H54 (cell line): ENCODE measurements around the gene GALNT17.

ENCODE experiments used
- DNase-seq: peaks from one replicate; pipeline ENCODE4 v3.0.0; 2011; ENCODE audit warnings: low spot score, mixed read lengths; ENCODE audit not compliant: insufficient read length
- FAIRE-seq: peaks from 3 replicates; lab custom pipeline; 2011; peaks lifted over from hg19 to GRCh38; lab: Jason Lieb, UNC
- POLR2A ChIP-seq: IDR thresholded peaks from 2 replicates; pipeline ENCODE4 v1.6.1; 2011; ENCODE audit warnings: low read depth, mild to moderate bottlenecking, low read length

Gene GALNT17

DNA sequence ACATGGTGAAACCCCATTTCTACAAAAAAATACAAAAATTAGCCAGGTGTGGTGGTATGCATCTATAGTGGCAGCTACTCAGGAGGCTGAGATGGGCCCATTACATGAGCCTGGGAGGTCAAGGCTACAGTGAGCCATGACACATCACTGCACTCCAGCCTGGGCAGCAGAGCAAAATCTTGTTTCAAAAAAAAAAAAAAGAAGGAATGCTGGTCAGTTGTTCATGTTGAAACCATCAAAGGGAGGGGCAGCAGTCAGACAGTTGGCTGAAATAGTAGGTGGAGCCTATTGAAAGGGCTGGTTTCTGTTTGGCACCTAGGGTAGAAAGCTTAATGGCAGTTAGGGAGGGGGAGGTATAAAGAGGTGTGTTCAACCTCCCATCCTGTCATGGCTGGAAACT lies 323.0 kb downstream of the GALNT17 start:
- no peak for TF ChIP-seq POLR2A
- DNase-seq (no peak), FAIRE-seq (no peak)

GRCh38 chr7:71457021-71457420 lies 325.1 kb downstream of the GALNT17 start:
- FAIRE-seq, result no peak
- no peak for TF ChIP-seq POLR2A
- no peak for DNase-seq

- FAIRE-seq, result no peak
- DNase-seq, result no peak
- no peak for TF ChIP-seq POLR2A
These were observed 326.1 kb downstream of the GALNT17 start for GRCh38 chr7:71457846-71458590.

- FAIRE-seq, result no peak
- no peak for TF ChIP-seq POLR2A
- no peak for DNase-seq
These were observed 327.2 kb downstream of the GALNT17 start for GRCh38 chr7:71459132-71459531.

GRCh38 chr7:71461572-71461971 lies 329.6 kb downstream of the GALNT17 start:
- no peak for FAIRE-seq
- no peak for TF ChIP-seq POLR2A
- no peak for DNase-seq

GRCh38 chr7:71465741-71466189 lies 333.8 kb downstream of the GALNT17 start:
- FAIRE-seq, result no peak
- DNase-seq, result no peak

DNA sequence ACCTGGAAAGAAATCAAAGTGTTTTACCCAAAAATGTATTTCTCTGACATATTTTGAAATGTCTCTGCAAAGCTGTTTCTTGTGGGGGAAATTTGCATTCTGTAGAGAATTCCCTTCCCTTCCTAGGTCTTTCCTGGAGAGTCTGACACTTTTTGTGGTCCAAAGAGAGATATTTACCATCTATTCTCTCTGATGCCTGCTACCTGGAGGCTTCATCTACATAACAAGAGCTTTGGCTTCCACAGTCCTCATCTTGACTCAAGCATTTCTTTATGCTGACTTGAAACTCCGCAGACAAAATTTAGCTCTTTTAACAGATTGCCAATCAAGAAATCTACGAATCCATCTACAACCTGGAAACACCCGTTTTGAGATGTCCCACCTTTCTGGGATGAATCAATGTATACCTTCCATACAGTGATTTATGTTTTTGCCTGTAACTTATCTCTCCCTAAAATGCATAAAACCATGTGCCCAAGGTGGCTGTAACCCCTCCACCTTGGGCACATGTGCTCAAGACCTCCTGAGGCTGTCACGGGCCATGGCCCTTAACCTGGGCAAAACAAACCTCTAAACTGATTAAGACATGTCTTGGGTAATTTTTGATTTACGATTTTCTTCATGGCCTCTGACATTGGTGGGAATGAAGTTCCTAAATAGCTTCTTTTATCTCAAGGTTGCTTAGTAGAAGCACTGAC lies 334.7 kb downstream of the GALNT17 start:
- TF ChIP-seq POLR2A, result no peak
- DNase-seq (no peak), FAIRE-seq (no peak)

More at GRCh38 chr7:71465741-71466189, 333.8 kb downstream of the GALNT17 start:
- no peak for TF ChIP-seq POLR2A

DNA sequence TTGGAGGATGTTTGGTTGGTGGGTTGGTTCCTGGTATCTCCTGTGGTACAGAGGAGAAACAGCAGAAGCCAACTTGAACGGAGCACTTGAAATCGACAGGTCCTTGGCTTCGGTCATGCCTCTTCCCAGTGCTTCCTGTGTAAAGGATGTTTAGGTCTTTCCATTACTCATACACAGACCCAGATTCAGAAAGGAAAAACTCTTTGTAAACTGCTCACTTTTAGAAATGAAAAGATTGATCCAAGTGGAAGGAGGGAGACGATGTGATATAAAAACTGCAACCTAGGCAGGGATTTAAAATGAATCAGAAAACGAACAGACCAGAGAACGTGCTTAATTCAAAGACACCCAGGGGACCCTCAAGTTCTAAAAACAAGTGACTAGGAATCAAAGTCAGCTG lies 338.4 kb downstream of the GALNT17 start:
- no peak for FAIRE-seq
- no peak for DNase-seq
- TF ChIP-seq POLR2A, result no peak

GRCh38 chr7:71470830-71471229 lies 338.9 kb downstream of the GALNT17 start:
- DNase-seq (no peak), FAIRE-seq (no peak)
- no peak for TF ChIP-seq POLR2A

DNA sequence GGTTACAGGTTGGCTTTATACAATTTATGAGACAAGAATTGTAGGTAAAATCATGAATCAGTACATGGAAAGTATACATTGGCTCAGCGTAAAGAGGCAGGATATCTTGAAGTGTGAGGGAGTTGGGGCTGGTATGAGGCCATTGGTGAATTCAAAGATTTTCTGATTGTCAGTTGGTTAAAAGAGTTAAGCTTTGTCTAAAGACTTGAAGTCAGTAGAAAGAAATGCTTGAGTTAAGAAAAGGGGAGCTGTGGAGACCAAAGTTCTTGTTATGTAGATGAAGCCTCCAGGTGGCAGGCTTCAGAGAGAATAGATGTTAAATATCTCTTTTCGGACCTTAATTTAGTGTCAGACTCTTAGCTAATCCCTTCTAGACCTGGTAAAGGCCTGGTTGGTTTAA lies 341.0 kb downstream of the GALNT17 start:
- TF ChIP-seq POLR2A, result no peak
- no peak for DNase-seq
- FAIRE-seq, result no peak

- DNase-seq (no peak), FAIRE-seq (no peak)
- no peak for TF ChIP-seq POLR2A
These were observed 341.5 kb downstream of the GALNT17 start for GRCh38 chr7:71473366-71473967.

GRCh38 chr7:71477441-71477840 lies 345.5 kb downstream of the GALNT17 start:
- TF ChIP-seq POLR2A, result no peak
- FAIRE-seq (no peak), DNase-seq (no peak)

GRCh38 chr7:71479231-71479630 lies 347.3 kb downstream of the GALNT17 start:
- DNase-seq (no peak), FAIRE-seq (no peak)
- no peak for TF ChIP-seq POLR2A

- DNase-seq, result no peak
- TF ChIP-seq POLR2A, result no peak
- no peak for FAIRE-seq
These were observed 348.8 kb downstream of the GALNT17 start for GRCh38 chr7:71480791-71481190.
